Midbrain (tissue), 1 donor: ENCODE measurements around the gene CDC6.
"Not testable (repeated sequence)": the region's sequence is repeated elsewhere in the genome, so short reads cannot be mapped to it uniquely, and the experiment has no call there.

Source experiments
- DNase-seq: peaks from one replicate; lab custom pipeline; 2025; lab: John Stamatoyannopoulos, UW

CDC6 gene

DNA sequence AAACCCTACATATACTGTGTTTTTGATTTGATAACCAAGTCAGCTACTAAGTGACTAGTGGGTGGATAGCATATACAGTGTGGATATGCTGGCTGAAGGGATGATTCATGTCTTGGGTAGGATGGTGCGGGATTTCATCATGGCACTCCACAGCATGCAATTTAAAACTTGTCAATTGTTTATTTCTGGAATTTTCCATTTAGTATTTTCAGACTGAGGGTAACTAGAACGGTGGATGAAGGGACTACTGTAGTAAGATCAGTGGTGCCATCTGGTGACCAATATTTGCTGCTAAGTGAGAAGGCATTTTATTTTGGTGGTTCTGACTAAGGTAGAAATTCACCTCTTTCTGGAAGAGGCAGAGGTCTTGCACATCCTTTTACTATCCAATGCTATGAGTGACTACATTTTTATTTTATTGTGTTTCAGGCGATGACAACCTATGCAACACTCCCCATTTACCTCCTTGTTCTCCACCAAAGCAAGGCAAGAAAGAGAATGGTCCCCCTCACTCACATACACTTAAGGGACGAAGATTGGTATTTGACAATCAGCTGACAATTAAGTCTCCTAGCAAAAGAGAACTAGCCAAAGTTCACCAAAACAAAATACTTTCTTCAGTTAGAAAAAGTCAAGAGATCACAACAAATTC is 3.1 kb downstream of the CDC6 start:
- DNase-seq, result peak; percentile 39

DNA sequence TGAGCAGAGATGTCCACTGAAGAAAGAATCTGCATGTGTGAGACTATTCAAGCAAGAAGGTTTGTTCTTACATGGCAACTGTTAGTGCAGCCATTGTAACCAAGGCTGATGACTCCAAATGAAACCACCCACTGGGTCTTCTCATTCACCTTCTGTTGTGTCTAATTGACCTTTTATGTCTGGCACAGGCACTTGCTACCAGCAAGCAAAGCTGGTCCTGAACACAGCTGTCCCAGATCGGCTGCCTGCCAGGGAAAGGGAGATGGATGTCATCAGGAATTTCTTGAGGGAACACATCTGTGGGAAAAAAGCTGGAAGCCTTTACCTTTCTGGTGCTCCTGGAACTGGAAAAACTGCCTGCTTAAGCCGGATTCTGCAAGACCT is 3.6 kb downstream of the CDC6 start:
- no peak for DNase-seq

GRCh38 chr17:40293363-40293762 is 5.7 kb downstream of the CDC6 start:
- DNase-seq, result no peak

DNA sequence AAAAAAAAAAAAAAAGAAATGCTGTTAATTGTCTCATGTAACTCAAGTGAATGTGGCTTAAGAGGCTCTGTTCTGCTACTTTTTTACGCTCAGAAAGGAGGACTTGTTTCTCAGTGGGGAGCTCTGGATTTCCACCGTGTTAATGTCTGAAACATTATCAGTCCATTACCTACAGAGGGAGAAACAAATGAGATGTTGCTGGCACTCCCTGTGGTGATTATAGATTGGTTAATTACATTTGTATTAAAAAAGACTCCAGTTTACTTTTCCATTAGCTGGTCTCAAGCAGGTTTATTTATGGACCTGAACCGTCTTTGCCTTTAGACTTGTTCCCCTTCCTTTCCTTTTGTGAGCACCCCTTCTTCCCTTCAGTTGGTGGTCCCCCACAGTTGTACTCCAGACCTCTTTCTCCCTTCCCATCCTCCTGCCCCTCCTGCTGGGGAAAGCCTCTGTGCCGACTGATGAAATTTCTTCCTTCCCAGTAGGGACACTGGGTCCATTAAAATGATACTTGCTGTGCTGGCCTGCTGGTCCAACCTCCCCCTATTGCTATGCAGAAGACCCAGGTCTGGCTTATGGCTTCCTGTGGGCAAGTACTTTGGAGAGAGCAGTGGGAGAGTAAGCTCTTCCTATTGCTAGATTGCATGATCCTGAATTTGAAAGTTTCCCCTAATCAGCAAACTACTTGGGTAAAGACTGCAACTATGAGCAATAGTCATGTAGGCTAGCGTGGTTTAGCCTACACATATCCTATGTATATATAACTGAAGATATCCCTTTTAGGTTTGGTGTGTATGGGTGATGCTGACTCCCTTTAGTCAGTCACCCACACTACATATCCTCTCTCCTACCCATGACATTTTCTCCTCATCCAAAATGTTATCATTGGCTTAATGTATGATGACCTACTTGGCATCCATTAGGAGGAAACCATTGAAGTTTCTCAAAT is 8.1 kb downstream of the CDC6 start:
- no peak for DNase-seq

GRCh38 chr17:40297511-40297910 is 9.8 kb downstream of the CDC6 start:
- DNase-seq, result no peak

- DNase-seq, result no peak
Measured at GRCh38 chr17:40298726-40299125, 11.0 kb downstream of the CDC6 start.

DNA sequence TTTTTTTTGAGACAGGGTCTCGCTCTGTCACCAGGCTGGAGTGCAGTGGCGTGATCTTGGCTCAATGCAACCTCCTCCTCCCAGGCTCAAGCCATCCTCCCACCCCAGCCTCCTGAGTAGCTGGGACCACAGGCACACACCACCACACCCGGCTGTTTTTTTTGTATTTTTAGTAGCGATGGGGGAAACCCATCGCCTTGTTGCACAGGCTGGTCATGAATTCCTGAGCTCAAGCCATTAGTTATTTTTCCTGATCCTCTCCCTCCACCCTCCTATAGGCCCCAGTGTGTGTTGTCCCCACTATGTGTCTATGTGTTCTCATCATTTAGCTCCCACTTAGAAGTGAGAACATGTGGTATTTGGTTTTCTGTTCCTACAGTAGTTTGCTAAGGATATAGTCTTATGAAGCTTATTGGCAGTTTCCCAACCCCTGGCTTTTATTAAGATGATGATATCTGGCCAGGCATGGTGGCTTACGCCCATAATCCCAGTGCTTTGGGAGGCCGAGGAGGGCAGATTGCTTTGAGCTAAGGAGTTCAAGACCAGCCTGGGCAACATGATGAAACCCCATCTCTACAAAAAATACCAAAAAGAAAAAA is 11.6 kb downstream of the CDC6 start:
- DNase-seq, result not testable (repeated sequence)

DNA sequence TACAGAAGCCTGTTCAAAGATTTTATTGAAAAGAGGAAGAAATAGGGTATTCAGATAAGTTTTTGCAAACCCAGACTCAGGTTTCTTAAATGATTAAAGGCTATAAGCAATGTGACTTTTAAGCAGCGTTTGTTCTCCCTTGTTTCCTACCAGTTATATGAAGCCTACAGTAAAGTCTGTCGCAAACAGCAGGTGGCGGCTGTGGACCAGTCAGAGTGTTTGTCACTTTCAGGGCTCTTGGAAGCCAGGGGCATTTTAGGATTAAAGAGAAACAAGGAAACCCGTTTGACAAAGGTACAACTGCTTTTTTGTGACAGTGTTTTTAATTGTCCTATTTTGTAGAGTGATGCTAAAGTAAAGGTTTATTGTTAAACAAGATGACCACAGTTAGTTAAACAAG is 13.6 kb downstream of the CDC6 start:
- DNase-seq, result no peak

GRCh38 chr17:40303009-40303657 is 15.5 kb downstream of the CDC6 start:
- DNase-seq, result peak; percentile 70

GRCh38 chr17:40303708-40304551 is 16.3 kb downstream of the CDC6 start:
- DNase-seq, result no peak

DNA sequence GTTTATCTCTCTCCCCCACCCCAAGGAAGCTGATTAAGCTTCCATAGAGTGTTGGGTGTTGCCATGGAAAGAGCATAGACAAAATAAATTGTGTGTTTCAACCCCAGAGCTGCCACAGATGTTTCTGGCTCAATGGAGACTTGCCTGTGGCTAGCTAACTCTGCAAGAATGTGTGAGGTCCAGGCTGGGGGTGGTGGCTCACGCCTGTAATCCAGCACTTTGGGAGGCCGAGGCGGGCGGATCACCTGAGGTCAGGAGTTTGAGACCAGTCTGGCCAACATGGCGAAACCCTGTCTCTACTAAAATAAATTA is 16.8 kb downstream of the CDC6 start:
- not testable (repeated sequence) for DNase-seq

- DNase-seq, result not testable (repeated sequence)
Measured at GRCh38 chr17:40304866-40305265, 17.2 kb downstream of the CDC6 start.

- no peak for DNase-seq
Measured at GRCh38 chr17:40306395-40306794, 18.7 kb downstream of the CDC6 start.

DNA sequence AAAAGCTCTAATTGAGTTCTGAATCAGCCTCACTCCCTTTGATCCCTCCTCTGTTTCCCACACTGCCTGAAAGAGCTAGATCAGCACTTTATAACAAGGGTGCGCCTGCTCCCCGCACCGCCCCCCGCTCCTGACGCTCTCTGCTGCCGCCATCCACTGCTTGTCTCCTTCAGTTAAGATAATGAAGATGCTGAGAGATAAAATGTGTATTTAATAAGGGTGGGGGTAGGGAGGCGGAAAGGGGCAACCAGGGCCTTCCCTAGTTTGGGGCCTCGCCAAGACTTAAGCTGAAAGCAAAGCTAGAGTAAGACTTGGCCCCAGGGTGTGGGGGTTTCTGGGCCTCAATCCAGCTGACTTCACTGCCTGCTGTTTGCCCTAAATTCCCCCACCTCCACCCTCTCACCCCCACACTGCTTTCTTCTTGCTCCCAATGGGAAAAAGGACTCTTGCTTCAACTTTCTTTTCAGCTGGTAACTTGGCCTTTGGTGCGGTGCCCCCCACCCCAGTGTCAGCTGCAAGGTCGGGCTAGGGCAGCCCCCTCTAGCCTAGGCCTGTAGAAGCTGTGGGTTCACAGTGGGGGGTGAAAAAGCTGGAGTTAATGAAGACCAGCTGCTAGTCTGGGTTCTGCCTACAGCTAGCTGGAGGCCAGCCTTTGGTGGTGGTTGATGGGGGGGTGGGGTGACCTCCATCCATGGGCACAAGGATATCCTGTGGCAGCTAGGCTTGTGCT is 19.5 kb downstream of the CDC6 start:
- DNase-seq, result no peak

DNA sequence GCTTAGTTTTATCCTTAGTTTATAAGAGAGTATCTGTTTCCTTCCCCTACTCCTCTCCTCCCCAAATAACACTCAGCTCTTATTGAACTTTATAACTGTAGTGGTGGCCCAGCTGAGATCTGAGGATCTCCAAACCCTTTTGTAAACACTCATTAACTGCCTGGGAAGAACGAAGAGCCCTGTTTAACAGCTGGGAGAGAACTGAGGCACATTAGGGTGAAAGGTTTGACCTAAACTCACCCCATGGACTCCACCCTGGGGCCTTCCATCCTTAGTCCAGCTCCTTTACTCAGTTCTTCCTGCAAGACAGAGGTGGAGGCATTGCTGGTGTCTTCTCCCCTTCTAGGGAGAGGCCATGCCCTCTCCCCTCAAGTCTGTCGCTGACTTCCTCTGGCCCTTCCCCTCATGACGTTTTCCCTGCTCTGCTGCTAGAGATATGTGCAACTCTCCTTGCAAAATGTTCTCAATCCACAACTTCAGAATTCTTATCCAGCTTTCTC is 20.1 kb downstream of the CDC6 start:
- DNase-seq, result no peak

- no peak for DNase-seq
Measured at GRCh38 chr17:40309031-40309948, 21.6 kb downstream of the CDC6 start, which contains the start of gene RARA. TSS of gene RARA (plus strand) at chr17:40309180. CDS start at chr17:40331219, 22,039 bp downstream.

- no peak for DNase-seq
Measured at GRCh38 chr17:40309949-40310510, 22.4 kb downstream of the CDC6 start.

- DNase-seq, result no peak
Measured at GRCh38 chr17:40310882-40311391, 23.3 kb downstream of the CDC6 start.

GRCh38 chr17:40311575-40311974 is 23.9 kb downstream of the CDC6 start:
- DNase-seq, result no peak
